T-helper 9 cell (primary cell): ENCODE results near the gene KIF7.
A peak's percentile ranks its signal among the peaks of the same experiment; 100 is the strongest.

Experiments used
- DNase-seq: peaks from one replicate; pipeline ENCODE4 v3.0.0-alpha.2; 2020

The KIF7 gene

DNA sequence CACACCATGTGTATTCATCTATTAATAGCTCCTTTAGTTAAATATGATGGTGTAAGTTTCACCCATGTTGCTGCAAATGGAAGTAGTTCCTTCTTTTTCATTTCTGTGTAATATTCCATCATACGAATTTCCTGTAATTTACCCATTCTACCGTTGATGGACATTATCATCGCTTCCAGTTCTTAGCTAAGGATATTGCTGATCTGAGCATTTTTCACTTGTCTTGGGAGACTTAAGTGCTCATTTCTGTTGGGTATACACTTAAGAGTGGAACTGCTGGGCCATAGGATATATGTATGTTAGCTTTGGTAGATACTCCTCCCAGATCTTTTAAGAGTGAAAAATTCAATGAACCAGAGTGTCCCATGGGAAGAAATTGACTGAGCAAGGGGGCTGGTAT, 12.9 kb upstream of the KIF7 start:
- no peak for DNase-seq

DNA sequence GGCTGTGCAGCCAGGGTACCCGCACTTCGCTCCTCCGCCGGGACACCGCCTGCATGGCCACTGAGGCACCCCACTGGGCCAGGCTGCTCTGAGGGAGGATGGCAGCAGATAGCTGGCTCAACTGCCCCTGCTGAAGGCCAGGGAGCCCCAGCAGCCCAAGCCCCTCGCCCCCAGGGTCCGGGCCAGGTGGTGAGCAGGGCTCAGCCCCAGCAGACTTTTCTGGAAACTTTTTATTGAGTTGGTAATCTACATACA, 12.4 kb upstream of the KIF7 start:
- DNase-seq = no peak

DNA sequence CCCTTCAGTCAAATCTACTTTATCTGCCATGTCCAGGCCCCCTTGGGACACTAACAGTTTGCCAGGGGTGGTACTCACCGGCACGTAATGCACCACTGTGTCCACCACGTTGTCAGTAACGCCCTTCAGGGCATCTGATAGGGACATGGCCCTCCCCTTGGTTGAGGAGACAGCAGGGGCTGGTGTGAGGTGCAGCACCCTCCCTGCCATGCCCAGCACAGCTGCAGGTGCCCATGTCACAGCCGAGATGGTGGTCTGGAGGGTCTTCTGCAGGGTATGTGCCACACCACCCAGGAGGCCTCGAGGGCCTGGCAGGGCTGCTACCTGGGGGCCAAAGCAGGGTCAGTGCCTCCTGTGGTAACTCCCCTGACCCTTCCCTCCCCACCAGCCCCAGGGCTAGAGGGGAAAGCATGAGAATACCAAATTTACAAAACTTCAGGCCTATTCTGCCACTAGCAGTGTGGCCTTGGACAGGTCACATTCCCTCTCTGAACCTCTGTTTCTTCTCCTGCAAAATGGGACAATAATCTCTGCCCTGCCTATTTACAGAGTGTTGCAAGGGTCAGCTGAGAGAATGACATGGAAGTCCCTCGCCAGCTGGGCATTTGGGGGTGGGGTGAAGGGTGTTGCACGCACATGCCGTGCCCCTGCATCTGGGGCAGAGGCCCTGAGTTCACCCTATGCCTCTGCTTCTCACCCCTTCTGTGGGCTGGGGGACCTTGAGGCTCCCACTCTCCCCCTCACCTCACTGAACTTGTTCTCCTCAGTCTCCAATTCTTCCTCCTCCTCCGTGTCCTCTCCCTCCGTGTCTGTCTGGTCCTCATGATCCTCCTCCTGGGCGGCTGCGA, 11.8 kb upstream of the KIF7 start:
- DNase-seq = no peak

DNA sequence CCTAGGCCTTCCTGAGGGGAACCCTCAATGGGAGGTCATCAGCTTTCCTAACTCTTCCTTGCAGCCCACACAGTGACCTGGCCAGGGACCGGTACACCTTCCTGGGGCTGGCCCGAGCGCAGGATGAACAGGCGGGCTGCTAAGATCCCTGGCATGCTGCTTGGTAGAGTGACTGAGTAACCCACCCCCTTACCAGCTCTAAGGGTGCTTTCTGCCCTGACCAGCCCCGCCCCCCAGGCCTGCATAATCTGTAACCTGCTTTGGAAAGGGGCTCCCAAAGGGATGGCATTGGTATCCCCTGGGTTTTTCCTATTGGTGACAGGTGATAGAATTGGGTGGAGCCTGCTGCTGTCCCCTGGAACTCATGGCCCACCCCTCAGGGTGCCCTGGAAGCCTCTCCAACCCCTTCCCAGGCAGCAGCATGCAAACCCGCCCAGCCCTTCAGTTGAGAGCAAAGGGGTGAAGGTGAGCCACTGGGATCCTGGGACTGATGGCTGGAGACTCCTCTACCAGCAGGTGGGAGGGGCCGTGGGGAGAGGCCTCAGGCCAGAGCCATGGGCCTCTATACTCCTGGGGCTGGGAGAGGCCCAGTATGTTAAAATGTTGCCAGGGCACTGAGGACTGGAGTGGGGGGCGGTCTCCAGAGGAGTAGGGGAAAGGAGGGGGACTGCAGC, 11.1 kb upstream of the KIF7 start:
- DNase-seq = no peak

DNA sequence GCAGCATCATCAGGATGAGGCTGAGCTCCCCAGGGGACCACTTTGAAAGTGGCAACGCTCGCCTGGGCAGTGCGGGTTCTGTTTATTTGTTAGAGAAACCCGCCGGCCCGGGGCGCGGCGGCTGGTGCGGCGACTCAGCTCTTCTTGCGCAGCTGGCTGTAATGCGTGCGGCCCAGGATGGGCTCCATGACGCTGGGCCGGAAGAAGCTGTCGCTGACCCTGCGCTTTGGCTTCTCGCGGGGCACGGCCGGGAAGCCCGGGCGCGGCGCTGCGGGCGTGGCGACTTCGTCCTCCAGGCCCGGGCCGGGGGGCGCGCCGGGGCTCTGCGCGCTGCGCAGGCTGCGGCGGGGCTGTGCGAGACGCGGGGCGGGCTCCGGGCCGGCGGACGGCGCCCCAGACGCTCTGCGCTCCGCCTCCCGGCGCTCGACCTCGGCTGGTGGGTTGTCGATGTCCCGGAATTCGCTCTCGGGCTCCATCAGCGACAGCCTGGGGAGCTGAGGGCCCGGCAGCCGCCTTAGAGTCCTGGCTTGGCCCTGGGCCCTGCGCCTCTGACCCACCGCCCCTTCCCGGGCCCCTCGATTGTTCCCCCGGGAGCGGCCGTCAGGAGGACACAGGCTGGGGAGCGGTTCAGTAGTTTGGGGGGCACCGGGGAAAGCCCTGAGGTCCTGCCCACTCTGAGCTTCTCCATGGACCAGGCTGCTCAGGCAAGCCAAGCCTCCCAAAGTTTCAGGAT, 10.3 kb upstream of the KIF7 start:
- DNase-seq = no peak

DNA sequence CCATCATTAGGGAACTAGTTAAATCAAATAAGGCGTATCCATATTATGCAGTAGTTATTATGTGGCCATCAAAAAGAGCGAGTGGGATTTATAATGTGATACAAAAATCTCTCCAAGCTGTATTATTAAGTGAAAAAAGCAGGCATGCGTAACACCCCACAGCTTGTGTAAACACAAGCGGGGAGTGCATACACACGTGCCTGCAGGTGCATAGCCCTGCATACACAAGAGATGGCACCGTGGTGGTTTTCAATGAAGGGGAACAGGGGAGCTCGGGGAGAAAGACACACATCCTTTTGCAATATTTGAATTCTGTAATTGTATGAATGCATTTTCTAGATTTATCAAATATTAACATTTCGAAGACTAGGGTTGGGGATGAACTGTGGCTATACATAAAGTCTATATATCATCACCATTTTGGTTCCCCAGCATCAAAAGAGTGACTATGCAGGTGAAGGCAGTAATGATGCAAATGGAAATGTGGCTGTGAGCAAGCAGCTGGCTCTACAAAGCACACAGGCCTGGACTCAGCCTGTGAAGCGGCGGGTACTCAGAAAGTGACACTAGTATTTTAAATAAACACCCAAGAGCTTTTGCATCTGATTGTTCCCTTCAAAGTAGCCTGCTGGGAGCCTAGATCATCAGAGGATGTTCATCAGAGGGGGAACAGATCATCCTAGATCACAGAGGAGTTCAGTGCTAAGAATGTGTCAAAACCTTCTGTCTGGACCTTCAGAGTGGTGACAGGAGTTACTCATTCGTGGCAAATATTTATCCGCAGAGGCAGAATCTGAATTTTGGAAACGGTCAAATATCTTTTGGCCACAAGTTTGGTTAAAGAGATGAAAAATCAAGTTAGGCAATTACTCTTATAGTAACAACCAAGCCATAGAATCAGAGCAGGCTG, 9.4 kb upstream of the KIF7 start:
- no peak for DNase-seq

DNA sequence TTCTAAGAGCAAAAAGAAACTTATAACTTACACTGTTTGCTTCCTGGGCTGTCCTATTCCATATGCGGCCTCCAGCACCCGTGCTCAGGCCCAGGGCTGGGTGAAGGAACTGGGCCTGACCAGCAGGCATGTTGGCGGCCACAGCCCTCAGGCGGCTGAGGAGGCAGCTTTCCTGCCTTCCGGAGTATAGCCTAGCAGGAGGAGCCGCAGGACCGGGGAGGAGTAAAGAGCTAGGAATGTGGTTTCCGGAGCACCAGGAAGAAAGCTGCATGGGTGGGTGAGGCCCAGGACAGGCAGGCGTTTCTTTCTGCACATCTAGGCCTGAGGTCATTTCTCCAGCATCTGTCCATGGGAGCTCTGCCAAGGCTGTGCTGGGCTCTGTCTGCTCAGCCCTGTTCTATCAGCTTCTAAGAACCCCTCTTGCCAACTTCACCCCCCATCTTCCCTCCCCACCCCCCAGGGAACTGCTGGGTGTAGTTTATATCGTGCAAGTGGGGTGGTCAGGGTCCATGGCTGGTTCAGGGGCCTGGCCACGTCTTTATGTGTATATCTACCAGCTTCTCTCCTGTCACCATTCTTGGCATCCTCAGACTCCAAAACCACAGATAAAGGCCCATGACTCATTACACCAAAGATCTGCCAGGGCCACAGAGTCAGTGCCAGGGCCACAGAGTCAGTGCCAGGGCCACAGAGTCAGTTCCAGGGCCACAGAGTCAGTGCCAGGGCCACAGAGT, 7.8 kb upstream of the KIF7 start:
- no peak for DNase-seq

DNA sequence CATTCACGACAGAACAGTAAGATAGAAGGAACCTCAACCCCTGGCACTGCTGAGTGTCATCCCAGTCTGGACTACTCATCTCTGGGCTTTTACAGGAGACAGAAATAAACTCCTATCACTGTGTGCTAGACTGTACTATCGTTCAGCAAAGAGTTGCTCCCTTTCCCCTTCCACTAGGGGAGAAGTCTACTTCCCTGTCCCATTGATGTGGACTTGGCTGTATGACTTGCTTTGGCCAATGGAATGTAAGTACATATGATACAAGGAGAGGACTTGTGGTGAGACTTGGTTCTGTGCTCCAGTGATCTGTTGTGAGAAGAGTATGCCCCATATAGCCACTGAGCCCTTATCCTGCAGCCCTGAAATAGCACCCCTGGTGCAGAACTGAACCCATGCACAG, 5.3 kb upstream of the KIF7 start:
- no peak for DNase-seq

DNA sequence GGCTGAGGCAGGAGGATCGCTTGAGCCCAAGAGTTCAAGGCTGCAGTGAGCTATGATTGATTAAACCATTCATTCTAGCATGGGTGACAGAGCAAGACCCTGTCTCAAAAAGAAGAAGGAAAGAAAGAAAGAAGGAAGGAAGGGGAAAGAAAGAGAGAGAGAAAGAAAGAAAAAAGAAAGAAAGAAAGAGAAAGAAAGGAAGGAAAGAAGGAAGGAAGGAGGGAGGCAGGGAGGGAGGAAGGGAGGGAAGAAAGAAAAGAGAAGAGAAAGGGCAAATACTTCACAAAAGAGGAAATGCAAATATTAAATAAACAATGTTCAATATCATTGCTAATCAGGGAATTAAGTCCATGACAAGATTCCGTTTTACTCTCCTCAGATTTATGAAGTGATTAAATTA, 4.0 kb upstream of the KIF7 start:
- no peak for DNase-seq

DNA sequence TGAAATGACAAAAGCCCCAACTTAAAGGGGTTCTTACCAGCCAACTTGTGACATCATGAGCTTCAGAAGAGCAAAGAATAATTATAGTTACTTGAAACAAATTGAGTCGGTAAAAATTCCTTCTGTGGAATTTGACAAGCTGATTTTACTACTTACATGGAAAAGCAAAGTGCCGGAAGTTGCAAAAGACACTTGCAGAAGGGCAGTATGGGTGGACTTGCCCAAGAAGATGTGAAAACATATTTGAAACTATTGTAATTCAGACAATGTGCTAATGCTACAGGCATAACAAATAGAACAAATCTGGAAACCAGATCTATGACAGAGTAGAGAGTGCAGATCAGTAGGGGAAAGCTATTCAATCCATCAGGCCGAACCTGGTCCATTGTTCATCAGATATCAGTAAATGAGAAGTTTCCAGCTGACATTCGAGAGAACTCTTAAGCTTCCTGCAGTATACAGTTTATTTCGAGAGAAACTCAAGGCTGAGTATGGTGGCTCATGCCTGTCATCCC, 2.5 kb upstream of the KIF7 start:
- no peak for DNase-seq

DNA sequence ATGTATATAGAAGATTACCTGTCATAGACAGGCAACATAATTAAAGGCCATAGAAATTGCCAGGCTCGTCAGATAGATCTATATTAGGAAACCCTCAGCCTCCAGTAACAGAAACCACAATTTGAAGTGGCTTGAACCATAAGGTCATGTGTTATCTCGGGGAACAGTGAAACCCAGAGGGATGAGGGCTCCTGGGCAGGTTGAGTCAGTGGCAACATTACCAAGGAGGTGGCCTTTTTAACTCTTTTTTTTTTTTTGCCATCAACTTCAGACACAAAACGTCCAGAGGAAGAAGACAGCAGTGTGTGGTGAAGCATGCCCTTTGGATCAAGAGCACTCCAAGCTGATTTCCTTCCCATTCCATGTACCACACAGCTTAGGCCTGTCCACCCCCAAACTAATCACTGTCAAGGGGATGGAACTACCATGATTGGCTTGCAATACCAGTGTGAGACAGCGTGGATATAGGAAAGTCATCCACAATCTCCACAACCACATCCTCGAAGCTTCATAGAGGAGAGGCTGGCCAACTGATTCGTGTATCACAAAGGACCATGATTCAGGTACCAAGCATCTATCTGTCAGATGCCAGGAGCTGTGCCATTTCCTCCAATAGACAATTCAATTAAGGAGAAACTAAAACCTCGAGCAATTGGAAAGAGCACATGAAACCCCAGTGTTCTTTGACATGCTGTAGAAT, 999 bp upstream of the KIF7 start:
- DNase-seq = no peak

DNA sequence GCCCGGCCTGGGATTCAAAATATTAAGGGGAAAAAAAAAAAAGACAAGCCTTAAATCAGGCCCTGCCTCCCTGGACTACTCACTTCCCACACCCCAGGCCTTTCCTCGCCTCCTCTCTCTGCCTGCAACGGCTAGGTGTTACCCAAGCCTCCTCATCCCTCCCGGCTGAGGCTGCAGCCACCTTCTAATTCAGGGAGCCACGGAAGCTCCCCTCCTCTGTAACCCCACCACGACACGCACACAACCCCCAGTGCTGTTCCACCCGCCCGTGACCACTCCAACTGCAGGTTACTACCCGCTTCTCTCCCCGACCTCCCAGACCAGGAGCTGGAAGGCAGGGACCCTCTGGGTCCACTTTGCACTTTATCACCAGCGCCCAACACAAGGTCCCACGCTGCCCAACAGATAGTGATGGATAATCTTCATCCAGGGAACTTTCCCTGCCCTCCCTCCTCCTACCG, 936 bp downstream of the KIF7 start:
- DNase-seq = no peak

DNA sequence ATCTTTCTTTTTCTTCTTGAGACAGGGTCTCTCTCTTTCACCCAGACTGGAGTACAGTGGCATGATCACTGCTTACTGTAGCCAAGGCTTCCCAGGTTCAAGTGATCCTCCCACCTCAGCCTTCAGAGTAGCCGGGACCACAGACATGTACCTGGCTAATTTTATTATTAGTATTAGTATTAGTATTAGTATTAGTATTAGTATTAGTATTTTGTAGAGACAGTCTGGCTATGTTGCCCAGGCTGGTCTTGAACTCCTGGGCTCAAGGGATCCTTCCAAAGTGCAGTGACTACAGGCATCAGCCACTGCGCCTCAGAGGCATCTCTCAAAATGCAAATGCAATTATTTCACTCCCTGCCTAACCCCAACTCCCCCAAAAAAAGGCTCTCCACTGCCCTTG, 1.7 kb downstream of the KIF7 start:
- DNase-seq = no peak

DNA sequence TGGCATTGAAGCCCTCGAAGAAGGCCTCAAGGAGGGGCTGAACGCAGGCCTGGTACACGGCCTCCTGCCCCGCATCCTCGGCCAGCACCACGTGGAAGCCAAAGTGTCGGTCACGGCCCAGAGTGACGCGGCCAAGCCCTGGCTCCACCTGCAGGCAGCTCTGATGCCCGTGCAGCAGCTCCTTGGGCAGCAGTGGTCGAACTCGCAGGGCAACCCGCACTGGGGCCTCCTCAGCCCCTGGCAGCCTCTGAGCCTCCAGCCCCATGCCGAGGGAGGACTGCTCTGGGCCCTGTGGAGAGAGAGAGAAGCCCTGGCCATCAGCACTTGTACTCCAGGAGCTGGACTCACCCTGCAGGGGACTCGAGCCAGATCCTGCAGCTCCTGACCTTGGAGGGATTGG, 2.6 kb downstream of the KIF7 start:
- DNase-seq = no peak

DNA sequence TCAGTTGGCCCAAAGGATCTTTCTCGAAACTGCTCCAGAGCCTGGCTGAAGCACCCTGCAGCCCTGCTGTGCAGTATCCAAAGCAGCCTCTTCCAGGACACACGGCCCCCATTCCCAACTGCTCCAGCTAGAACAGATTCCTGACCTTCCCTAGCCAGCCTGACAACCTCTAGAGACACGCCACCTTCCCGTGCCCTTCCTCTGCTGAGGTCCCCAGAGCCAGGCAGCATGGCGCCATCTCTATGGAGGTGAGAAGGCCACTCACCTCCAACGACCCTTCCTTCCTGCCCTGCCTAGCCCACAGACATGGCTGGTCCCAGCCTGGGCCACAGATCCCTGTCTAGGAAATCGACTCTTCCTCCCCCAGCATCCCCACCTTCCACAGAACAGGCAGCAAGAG, 3.1 kb downstream of the KIF7 start:
- no peak for DNase-seq

DNA sequence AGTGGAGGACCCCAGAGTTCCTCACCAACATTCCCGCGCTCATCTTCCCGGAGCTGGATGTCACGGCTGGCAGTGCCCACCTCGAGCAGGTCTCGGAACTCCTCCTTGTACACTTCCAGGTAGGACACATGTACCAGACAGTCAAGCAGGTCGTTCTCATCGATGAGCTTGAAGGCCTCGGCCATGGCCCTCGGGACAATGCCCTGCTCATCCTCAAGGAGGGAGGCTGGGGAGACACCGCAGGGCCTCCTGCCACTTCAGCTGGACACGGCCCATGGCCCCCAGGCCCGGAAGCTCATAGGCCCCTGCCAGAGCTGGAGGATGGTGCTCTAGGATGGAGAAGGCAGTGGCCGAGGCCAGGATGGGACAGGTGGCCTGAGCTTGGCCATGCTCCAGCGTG, 5.6 kb downstream of the KIF7 start:
- DNase-seq = no peak

DNA sequence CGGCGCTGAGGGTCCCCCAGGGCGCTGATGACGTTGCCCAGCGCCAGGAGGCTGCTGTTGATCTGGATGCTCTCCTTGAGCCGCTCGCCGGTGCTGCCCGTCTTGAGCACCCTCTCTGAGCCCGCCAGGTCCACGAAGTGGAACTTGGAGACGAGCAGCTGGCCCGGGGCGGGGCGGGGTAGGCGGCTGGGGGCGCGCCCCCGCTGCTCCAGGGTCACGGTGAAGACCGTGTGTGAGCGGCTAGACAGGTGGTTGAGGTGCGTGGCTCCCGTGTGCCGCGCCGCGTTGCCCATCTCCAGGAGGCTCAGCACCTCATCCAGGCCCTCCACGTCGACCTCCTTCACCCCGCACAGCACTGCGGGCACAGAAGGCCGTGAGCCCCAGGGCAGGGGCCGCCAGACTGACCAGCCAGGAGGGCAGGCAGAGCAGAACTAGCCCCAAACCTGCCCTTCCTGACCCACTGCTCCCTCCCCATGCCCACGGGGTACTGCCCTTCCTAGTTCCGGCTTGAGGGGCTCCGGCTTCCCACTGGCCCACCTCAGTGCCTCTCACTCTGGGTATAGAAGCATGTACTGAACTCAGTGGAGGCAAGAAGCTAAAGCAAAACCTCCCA, 6.1 kb downstream of the KIF7 start:
- no peak for DNase-seq

DNA sequence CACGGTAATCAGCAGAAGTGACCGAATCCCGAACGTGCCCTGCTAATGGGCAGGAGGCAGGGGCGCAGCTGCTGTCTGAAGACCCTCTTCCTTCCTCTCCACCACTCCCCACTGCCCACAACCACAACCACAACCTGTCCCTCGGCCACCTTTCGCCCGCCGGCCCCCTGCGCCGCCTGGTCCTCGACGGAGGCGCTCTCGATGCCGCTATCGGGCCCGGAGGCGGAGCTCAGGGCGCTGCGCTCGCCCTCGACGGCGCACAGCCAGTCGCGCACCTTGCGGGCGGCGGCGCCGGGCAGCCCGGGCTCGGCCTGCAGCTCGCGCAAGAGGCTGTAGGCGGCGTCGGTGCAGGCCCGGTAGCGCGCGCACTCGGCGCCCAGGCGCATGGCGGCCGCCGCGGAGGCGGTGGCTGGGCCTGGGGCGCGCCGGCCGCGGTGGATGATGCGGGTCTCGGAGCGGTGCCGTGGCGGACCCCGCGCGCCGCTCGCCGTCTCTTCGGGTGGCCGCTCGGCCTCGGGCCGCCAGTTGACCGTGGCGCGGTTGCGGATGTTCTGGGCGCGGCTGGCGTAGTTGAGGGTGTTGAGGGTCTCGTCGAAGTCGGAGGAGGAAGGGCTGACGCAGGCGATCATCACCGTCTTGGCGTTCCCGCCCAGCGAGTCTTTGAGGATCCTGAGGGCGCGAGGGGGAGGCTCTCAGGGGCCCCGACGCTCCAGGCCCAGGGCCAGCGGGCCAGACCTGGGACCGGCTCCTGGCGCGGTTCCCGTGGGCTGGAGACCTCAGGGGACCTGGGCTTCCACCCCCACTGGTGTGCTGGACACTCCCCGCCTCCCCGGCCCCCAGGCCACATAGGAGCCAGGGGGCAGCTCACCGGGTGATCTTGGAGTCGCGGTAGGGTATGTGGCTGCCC, 6.9 kb downstream of the KIF7 start:
- no peak for DNase-seq

DNA sequence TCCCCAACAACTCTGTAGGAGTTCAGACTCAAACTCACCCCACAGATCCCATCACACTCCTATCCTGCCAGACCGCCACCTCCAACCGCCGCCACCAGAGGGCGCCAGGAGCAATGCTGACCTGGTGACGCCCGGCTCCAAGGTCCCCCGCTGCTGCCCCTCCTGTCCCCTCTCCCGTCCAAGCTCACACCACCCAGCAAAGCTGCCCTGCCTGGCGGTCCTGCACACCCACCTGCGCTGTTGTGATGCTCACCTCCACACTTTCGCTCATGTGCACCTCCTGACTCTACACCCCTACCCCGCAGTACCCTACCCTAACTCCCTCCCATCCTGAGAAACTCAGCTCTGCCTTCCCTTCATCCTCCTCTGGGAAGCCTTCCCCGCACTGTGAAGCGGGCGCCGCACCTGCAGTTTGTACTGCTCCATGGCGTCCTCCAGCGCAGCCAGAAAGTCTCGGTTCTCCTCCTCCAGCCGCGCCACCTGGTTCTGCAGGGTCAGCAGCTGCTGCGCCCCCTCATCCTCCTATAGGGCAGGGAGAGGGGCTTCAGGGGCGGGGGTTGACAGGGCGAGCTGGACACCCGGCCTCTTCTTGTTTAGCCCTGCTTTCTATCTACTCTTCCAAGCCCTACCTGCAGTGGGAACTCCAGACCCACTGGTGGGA, 7.9 kb downstream of the KIF7 start:
- DNase-seq = peak; percentile 51
